Spleen (tissue), 11 donors: Measurements from ENCODE around the gene DLG2. TPM values are rescaled to one million over a fixed set of nuclear protein-coding genes. Genes with fewer than 3 reads are reported as not detected.
A peak's percentile ranks its signal among the peaks of the same experiment; 100 is the strongest.

ENCODE experiments used
- DNase-seq: peaks from one replicate; pipeline ENCODE4 v3.0.0-alpha.2; 2020
- H3K27ac ChIP-seq, 8 donors: fragments of 200-600 bp; sonication (generic) in 7 of 8; 1 replicate in 4 of 8; 2 replicates in 4 of 8; pipeline versions ENCODE4 v1.5.0 to v1.8.0; 2016 to 2021; ENCODE audit warnings: inconsistent platforms in 4 of 8, mild to moderate bottlenecking in 4 of 8, moderate library complexity in 1 of 8
- H3K27me3 ChIP-seq, 7 donors: fragments of 200-600 bp; sonication (generic) in 6 of 7; replicated peaks in 1 of 7; 1 replicate in 4 of 7; 2 replicates in 3 of 7; pipeline versions ENCODE4 v1.5.0 to v1.8.0; 2016 to 2021; ENCODE audit warnings: inconsistent platforms in 3 of 7, mild to moderate bottlenecking in 1 of 7
- H3K36me3 ChIP-seq, 6 donors: fragments of 200-600 bp; sonication (generic) in 5 of 6; 1 replicate in 4 of 6; 2 replicates in 2 of 6; pipeline versions ENCODE4 v1.5.0 to v1.8.0; 2016 to 2021; ENCODE audit warnings: inconsistent platforms in 2 of 6
- H3K4me1 ChIP-seq, 6 donors: fragments of 200-600 bp; sonication (generic) in 5 of 6; 1 replicate in 3 of 6; 2 replicates in 3 of 6; pipeline versions ENCODE4 v1.5.0 to v1.8.0; 2016 to 2021; ENCODE audit warnings: inconsistent platforms in 3 of 6
- H3K4me3 ChIP-seq, 8 donors: fragments of 200-600 bp; sonication (generic) in 7 of 8; 1 replicate in 4 of 8; 2 replicates in 4 of 8; pipeline versions ENCODE4 v1.5.0 to v1.8.0; 2016 to 2021; ENCODE audit warnings: inconsistent platforms in 4 of 8, mild to moderate bottlenecking in 4 of 8, moderate library complexity in 2 of 8
- H3K9me3 ChIP-seq, 8 donors: fragments of 200-600 bp; sonication (generic) in 7 of 8; 1 replicate in 4 of 8; 2 replicates in 4 of 8; pipeline versions ENCODE4 v1.5.0 to v1.8.0; 2016 to 2021; ENCODE audit warnings: inconsistent platforms in 4 of 8
- POLR2A ChIP-seq, 3 donors: fragments of 450-650 bp; IDR thresholded peaks; one replicate each; pipeline ENCODE4 v1.5.1; 2017; ENCODE audit warnings: antibody characterized with exemption in 3 of 3, mild to moderate bottlenecking in 1 of 3
- POLR2AphosphoS5 ChIP-seq, 3 donors: sonication (generic); formaldehyde crosslinking; IDR thresholded peaks; one replicate each; pipeline ENCODE4 v1.5.1; 2017; ENCODE audit warnings: antibody characterized with exemption in 3 of 3
- WGBS, 5 donors: extraction: QIAGEN DNeasy Blood & Tissue Kit in 3 of 5; methylation state at CpG; one replicate each; pipeline versions ENCODE4 v1.1.5 to v1.1.7; 2013 to 2018; 5-methylcytosine and 5-hydroxymethylcytosine counted together
- intact Hi-C: fragments of 100-400 bp; cut with DNase I; formaldehyde crosslinking; loops from one replicate; pipeline ENCODE4 v1.15.0; 2023; ENCODE audit warnings: low total_unique reads
- polyA plus RNA-seq, 3 donors: library from polyadenylated mRNA; stranded (reverse); fragments of 200-250 nt; gene quantifications; one replicate each; pipeline ENCODE4 v1.2.1, GENCODE V29; 2013
- total RNA-seq, 7 donors: library from RNA; depleted of rRNA in 3 of 7; stranded (reverse); fragments of >200 nt in 3 of 7; fragmentation: NEBNext Ultra II Directional in 4 of 7; extraction: Animal tissue kit (Norgen Biotek cat#: 25700) in 4 of 7; gene quantifications; one replicate each; pipeline versions ENCODE4 v1.1.0 to v1.2.1, GENCODE V29; 2016 to 2021
- TF ChIP-seq, protein P1 (sequence below), 11 experiments: fragments of 200-600 bp in 7 of 11; fragments of 450-650 bp in 4 of 11; sonication (generic) in 4 of 11; IDR thresholded peaks in 8 of 11; conservative IDR thresholded peaks in 3 of 11; 1 replicate in 7 of 11; 2 replicates in 4 of 11; pipeline versions ENCODE4 v1.4.0 to v1.8.0; 2016 to 2021; ENCODE audit warnings: antibody characterized with exemption in 11 of 11, inconsistent platforms in 4 of 11, mild to moderate bottlenecking in 1 of 11
- donor health status: healthy with polysubstance abuse.
- donor health status: DM: no; HTN: no; CAD: no; lungs with moderate emphysema.
- donor health status: DM: no; HTN: no; CAD: no.
- donor health status: Bipolar disorder and iron deficiency.
- donor health status: healthy.
- donor health status: DM: no; HTN: no; CAD: no.
- donor health status: DM: yes; HTN: yes; CAD: no.

The DLG2 gene
- total and polyA plus RNA-seq, 10 donors, result 0.43 to 12.7 (median 7.9) TPM

DNA sequence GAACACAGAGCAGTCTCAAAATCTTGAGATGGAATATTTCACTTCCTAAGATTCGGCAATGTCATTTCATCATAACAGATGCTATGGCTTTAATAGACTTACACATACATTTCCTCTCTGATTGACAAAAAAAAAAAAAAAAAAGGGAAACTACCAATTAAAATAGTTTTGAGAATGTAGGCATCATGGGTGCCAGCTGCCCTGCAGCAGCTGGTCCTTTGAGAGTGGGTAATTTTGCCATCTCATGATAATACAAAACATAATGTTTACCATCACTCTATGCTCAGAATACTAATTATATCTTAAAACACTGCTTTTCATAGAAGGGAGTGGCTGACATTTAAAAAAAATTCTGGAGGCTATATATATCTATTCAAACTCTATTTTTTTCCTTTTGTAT, 1565.4 kb downstream of the DLG2 start:
- H3K27ac ChIP-seq, result no peak overlapping the region
- H3K27me3 ChIP-seq, result no peaks in the 10 kb centered on the region
- H3K36me3 ChIP-seq, result no peaks in the 10 kb centered on the region
- peaks cover 0 to 6% (median 0%) of the 10 kb centered on the region in 8 donors for H3K9me3 ChIP-seq
- intact Hi-C loops, result no loop called here
- DNase-seq, result no peak
- 70 to 88% (median 83%) methylated on average over 1 of the region's 1 CpG for WGBS, 5 donors
- no peaks in the 10 kb centered on the region for H3K4me1 ChIP-seq
- no peak for TF ChIP-seq POLR2AphosphoS5 (IDR thresholded peaks at IDR 0.05)
- TF ChIP-seq POLR2A (IDR thresholded peaks at IDR 0.05), result no peak
- TF ChIP-seq, protein P1, sequence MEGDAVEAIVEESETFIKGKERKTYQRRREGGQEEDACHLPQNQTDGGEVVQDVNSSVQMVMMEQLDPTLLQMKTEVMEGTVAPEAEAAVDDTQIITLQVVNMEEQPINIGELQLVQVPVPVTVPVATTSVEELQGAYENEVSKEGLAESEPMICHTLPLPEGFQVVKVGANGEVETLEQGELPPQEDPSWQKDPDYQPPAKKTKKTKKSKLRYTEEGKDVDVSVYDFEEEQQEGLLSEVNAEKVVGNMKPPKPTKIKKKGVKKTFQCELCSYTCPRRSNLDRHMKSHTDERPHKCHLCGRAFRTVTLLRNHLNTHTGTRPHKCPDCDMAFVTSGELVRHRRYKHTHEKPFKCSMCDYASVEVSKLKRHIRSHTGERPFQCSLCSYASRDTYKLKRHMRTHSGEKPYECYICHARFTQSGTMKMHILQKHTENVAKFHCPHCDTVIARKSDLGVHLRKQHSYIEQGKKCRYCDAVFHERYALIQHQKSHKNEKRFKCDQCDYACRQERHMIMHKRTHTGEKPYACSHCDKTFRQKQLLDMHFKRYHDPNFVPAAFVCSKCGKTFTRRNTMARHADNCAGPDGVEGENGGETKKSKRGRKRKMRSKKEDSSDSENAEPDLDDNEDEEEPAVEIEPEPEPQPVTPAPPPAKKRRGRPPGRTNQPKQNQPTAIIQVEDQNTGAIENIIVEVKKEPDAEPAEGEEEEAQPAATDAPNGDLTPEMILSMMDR (IDR thresholded peaks at IDR 0.05 in 8 of 11, conservative IDR thresholded peaks at IDR 0.05 in 3 of 11), result no peak
- H3K4me3 ChIP-seq, result no peak overlapping the region

DNA sequence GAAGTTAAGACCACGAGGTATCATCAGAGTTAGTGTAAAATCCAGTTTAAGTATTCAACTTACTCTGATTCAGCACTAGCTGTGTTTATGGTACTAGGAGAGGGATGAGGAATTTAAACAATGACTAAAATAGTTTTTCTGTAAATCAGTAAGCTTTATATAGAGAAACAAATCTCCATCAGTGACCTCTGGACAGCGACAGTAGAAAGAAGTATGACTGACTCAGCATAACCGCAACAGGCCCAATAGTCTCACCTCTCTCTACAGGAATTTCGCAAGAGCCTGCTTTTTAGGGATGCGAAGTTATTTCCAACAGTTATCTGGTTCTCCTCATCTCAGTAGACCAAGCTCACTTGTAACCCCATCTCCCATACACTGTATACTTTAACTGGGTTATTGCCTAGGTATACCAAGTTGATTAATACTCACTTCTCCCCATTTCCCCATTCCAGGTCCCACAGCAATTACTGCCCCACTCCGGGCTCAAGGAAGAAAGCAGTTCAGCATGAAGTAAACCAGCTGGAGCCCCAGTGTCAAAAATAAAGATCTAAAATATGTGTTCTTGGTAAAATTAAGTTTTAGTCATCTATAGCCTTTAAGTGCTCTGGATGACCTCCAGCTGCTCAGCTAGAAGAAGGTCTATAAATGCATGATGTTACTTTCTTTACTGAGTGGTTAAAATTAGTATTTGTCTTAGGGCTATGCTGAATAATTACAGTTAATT, 1570.3 kb downstream of the DLG2 start:
- Histone ChIP-seq H3K27me3 (no peaks in the 10 kb centered on the region), H3K36me3 (no peaks in the 10 kb centered on the region), H3K27ac (peak overlapping the region in 1 of 8 donors; percentile 35), H3K9me3 (peaks cover 0 to 9% (median 0%) of the 10 kb centered on the region in 8 donors), H3K4me1 (no peaks in the 10 kb centered on the region), H3K4me3 (no peak overlapping the region)
- intact Hi-C loops, result no loop called here
- TF ChIP-seq POLR2A (IDR thresholded peaks at IDR 0.05) (no peak), POLR2AphosphoS5 (IDR thresholded peaks at IDR 0.05) (no peak)
- TF ChIP-seq, protein P1 (IDR thresholded peaks at IDR 0.05 in 8 of 11, conservative IDR thresholded peaks at IDR 0.05 in 3 of 11), result no peak
- WGBS, 5 donors, result 77 to 84% (median 79%) methylated on average over 6 of the region's 6 CpGs
- no peak for DNase-seq

DNA sequence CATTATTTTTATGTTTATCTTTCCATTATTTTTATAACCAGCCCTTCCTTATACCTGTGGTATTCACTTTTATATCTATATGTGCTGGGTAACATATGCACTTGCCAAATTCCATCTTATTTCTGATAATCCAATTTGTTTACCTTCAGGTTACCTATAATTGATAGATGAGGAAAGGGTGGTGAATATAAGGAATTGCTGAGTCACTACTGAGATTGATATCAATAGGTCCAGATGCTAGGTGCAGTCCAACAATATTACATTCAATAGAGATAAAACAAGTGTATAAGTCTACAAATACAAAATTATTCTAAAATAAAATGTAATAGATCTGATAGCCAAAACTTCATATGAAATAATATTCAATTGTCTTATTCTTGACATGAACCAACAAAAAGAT, 1582.0 kb downstream of the DLG2 start:
- Histone ChIP-seq H3K36me3 (no peaks in the 10 kb centered on the region), H3K4me1 (no peaks in the 10 kb centered on the region), H3K27me3 (no peaks in the 10 kb centered on the region), H3K9me3 (peaks cover 0 to 15% (median 5%) of the 10 kb centered on the region in 8 donors), H3K27ac (no peak overlapping the region), H3K4me3 (no peak overlapping the region)
- intact Hi-C loops, result no loop called here
- DNase-seq, result no peak
- TF ChIP-seq POLR2A (IDR thresholded peaks at IDR 0.05), result no peak
- TF ChIP-seq POLR2AphosphoS5 (IDR thresholded peaks at IDR 0.05), result no peak
- TF ChIP-seq, protein P1 (IDR thresholded peaks at IDR 0.05 in 8 of 11, conservative IDR thresholded peaks at IDR 0.05 in 3 of 11), result no peak

DNA sequence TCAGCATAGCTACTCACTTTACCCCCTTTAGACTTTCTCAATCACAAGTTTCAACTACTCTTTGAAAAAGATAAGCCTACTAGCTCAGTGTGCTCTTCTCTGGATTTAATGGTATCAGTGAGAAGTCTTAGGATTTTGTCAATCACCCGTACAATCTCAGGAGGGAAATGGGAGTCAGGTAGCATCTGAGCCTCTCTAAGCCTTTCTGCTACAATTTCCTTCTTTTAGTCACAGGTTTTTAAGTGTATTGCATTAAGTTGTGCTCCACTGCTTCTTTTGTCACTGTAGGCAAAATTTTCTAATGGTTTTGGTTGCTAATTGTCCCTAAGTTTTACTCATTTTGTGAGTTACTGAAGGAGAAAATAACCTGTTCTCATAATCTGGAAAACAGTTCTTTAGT, 1582.4 kb downstream of the DLG2 start:
- H3K4me3 ChIP-seq, result no peak overlapping the region
- no peaks in the 10 kb centered on the region for H3K27me3 ChIP-seq
- peaks cover 0 to 15% (median 5%) of the 10 kb centered on the region in 8 donors for H3K9me3 ChIP-seq
- H3K36me3 ChIP-seq, result no peaks in the 10 kb centered on the region
- H3K27ac ChIP-seq, result no peak overlapping the region
- TF ChIP-seq POLR2AphosphoS5 (IDR thresholded peaks at IDR 0.05), result no peak
- TF ChIP-seq, protein P1 (IDR thresholded peaks at IDR 0.05 in 8 of 11, conservative IDR thresholded peaks at IDR 0.05 in 3 of 11), result no peak
- TF ChIP-seq POLR2A (IDR thresholded peaks at IDR 0.05), result no peak
- H3K4me1 ChIP-seq, result no peaks in the 10 kb centered on the region
- no peak for DNase-seq
- intact Hi-C loops, result no loop called here
- 74 to 90% (median 84%) methylated on average over 1 of the region's 1 CpG for WGBS, 5 donors
